HepG2 (cell line): ENCODE results near the gene ALDH3A1. TPM values are rescaled to one million over a fixed set of nuclear protein-coding genes. Genes with fewer than 3 reads are reported as not detected.

Source experiments
- ATAC-seq: fragments of 200-7000 bp; cut with Tn5 transposase; 3 replicates; pipeline ENCODE4 v1.9.1; 2020; ENCODE audit warnings: mild to moderate bottlenecking, moderate library complexity
- BruUV-seq: library from RNA; stranded (reverse); fragments of 400-500 nt; replicated peaks from 2 replicates; lab custom pipeline; 2021; lab: Mats Ljungman, UMichigan
- CTCF ChIA-PET: fragments of 300-600 bp; formaldehyde crosslinking; extraction: SDS; loops from one replicate; lab custom pipeline; 2021; ENCODE audit warnings: low total read pairs, inconsistent platforms, low intra/inter-chr PET ratio; lab: Yijun Ruan, JAX
- POLR2A ChIA-PET: fragments of 350-600 bp; sonication (Branson Sonifier 250); formaldehyde crosslinking; loops from one replicate; lab custom pipeline; 2020; ENCODE audit warnings: antibody characterized with exemption, inconsistent platforms; lab: Yijun Ruan, JAX
- DNase-seq: peaks from one replicate; pipeline ENCODE4 v3.0.0-alpha.2; 2015; ENCODE audit warnings: low spot score
- FAIRE-seq: peaks from 3 replicates; lab custom pipeline; 2011; peaks lifted over from hg19 to GRCh38; lab: Jason Lieb, UNC
- H2AFZ ChIP-seq: one replicate; pipeline ENCODE4 v1.6.1; 2011; ENCODE audit warnings: low read length, inconsistent platforms
- H3K27ac ChIP-seq: fragments of 300-600 bp; 3 replicates; pipeline ENCODE4 v1.8.0; 2011; ENCODE audit warnings: mixed run types, mild to moderate bottlenecking, mixed read lengths, low read length, inconsistent platforms; ENCODE audit not compliant: insufficient read depth; ENCODE audit errors: extremely low read length
- H3K27me3 ChIP-seq, 2 experiments: fragments of 200-600 bp in 1 of 2; 2 replicates in 1 of 2; 3 replicates in 1 of 2; pipeline versions ENCODE4 v1.6.0 to v1.8.0; 2011; ENCODE audit warnings: low read length in 2 of 2, mild to moderate bottlenecking in 2 of 2, moderate library complexity in 2 of 2, inconsistent platforms in 1 of 2; ENCODE audit not compliant: insufficient read depth in 2 of 2, control insufficient read depth in 1 of 2
- H3K36me3 ChIP-seq, 2 experiments: fragments of 200-600 bp in 1 of 2; replicated peaks in 1 of 2; 2 replicates in 1 of 2; 3 replicates in 1 of 2; pipeline versions ENCODE4 v1.5.1 to v1.8.0; 2011; ENCODE audit warnings: low read length in 2 of 2, inconsistent platforms in 1 of 2; ENCODE audit not compliant: insufficient read depth in 2 of 2, control insufficient read depth in 1 of 2
- H3K4me1 ChIP-seq: 2 replicates; pipeline ENCODE4 v1.5.1; 2012; ENCODE audit warnings: low read length, inconsistent platforms; ENCODE audit not compliant: insufficient read depth
- H3K4me2 ChIP-seq: 2 replicates; pipeline ENCODE4 v1.6.0; 2011; ENCODE audit warnings: low read depth, low read length, inconsistent platforms
- H3K4me3 ChIP-seq, 3 experiments: fragments of 200-600 bp in 1 of 3; sonication (generic), shearing (Covaris generic) in 1 of 3; replicated peaks in 1 of 3; 2 replicates each; pipeline ENCODE4 v1.5.1; 2011 to 2016; ENCODE audit warnings: low read length in 3 of 3, inconsistent platforms in 2 of 3, low read depth in 2 of 3, mild to moderate bottlenecking in 2 of 3, control low read depth in 1 of 3, mixed read lengths in 1 of 3; ENCODE audit not compliant: insufficient read depth in 1 of 3
- H3K79me2 ChIP-seq: one replicate; pipeline ENCODE4 v1.6.1; 2011; ENCODE audit warnings: low read length, inconsistent platforms; ENCODE audit not compliant: insufficient read depth
- H3K9ac ChIP-seq: 2 replicates; pipeline ENCODE4 v1.6.0; 2011; ENCODE audit warnings: mild to moderate bottlenecking, low read depth, low read length, inconsistent platforms; ENCODE audit not compliant: insufficient read depth
- H3K9me3 ChIP-seq: 2 replicates; pipeline ENCODE4 v1.5.1; 2012; ENCODE audit warnings: mild to moderate bottlenecking, low read length
- H4K20me1 ChIP-seq: 2 replicates; pipeline ENCODE4 v1.6.0; 2011; ENCODE audit warnings: inconsistent platforms, mild to moderate bottlenecking, low read length, moderate library complexity; ENCODE audit not compliant: insufficient read depth
- ARID2 ChIP-seq: sonication (generic); formaldehyde crosslinking; IDR thresholded peaks from 2 replicates; pipeline ENCODE4 v1.8.1; 2022; ENCODE audit warnings: mild to moderate bottlenecking, missing genetic modification reagents, borderline replicate concordance
- ETV5 ChIP-seq: IDR thresholded peaks from 2 replicates; pipeline ENCODE4 v1.6.1; 2018; ENCODE audit warnings: missing biosample characterization, missing genetic modification reagents, inconsistent platforms, borderline replicate concordance
- FOXP1 ChIP-seq, 2 experiments: fragments of 450-650 bp in 1 of 2; IDR thresholded peaks; 2 replicates each; pipeline ENCODE4 v1.6.1; 2017 to 2018; ENCODE audit warnings: antibody characterized with exemption in 1 of 2
- PAF1 ChIP-seq: IDR thresholded peaks from 2 replicates; pipeline ENCODE4 v1.6.1; 2016; ENCODE audit warnings: missing genetic modification reagents, missing compliant biosample characterization
- POLR2AphosphoS2 ChIP-seq: IDR thresholded peaks from 2 replicates; pipeline ENCODE4 v1.6.1; 2011; ENCODE audit warnings: low read depth, low read length, improper control_type of control experiment
- TFAP4 ChIP-seq: sonication (generic); IDR thresholded peaks from 2 replicates; pipeline ENCODE4 v1.6.1; 2016; ENCODE audit warnings: low read depth, borderline replicate concordance
- WIZ ChIP-seq: sonication (generic); formaldehyde crosslinking; IDR thresholded peaks from 2 replicates; pipeline ENCODE4 v1.5.1; 2020; ENCODE audit warnings: mild to moderate bottlenecking, missing genetic modification reagents
- ZNF432 ChIP-seq: sonication (generic); formaldehyde crosslinking; IDR thresholded peaks from 2 replicates; pipeline ENCODE4 v1.5.0; 2020; ENCODE audit warnings: missing genetic modification reagents, mild to moderate bottlenecking, borderline replicate concordance
- WGBS: methylation state at CpG from one replicate; pipeline ENCODE4 v1.1.6; 2017; ENCODE audit warnings: low lambda C conversion rate; 5-methylcytosine and 5-hydroxymethylcytosine counted together
- in situ Hi-C: cut with HindIII; loops from 2 replicates; pipeline ENCODE4 v1.10.0; 2017; ENCODE audit warnings: low pct_unique_long_range_greater_than_20kb; ENCODE audit not compliant: extremely low pct_ligation_motif_present
- intact Hi-C: fragments of 100-400 bp; cut with micrococcal nuclease; formaldehyde crosslinking; loops from one replicate; pipeline ENCODE4 v1.10.0; 2022; ENCODE audit not compliant: unreplicated experiment
- polyA plus RNA-seq, 8 experiments: library from polyadenylated mRNA; depleted of rRNA in 3 of 8; stranded (reverse) in 7 of 8; unstranded in 1 of 8; fragments of >200 nt; fragmentation: Illumina TruSeq in 4 of 8; extraction: Trizol in 4 of 8; gene quantifications; 2 replicates each; pipeline versions ENCODE4 v1.2.1 to v1.2.3, GENCODE V29; 2011 to 2016; ENCODE audit warnings: low read depth in 4 of 8, missing spikeins in 1 of 8, mixed read lengths in 1 of 8; ENCODE audit not compliant: insufficient read depth in 1 of 8
- total RNA-seq, 5 experiments: library from RNA; depleted of rRNA; stranded (reverse); fragments of >200 nt; fragmentation: Illumina TruSeq; extraction: Trizol; gene quantifications; 2 replicates each; pipeline ENCODE4 v1.2.3, GENCODE V29; 2016; ENCODE audit warnings: low read depth in 1 of 5
- TF ChIP-seq, protein P1 (sequence below): IDR thresholded peaks from 2 replicates; pipeline ENCODE4 v1.4.0; 2020; ENCODE audit warnings: mild to moderate bottlenecking, missing genetic modification reagents

The ALDH3A1 gene
- total and polyA plus RNA-seq, 2 of the 13 experiments (the other 11 are each of a cell fraction or from before 2014, with no cell fraction given), result 0.07 to 0.62 TPM

- 54% methylated on average over 3 of the region's 3 CpGs for WGBS
- no TSS peak for BruUV-seq
- ATAC-seq, result no peak
- FAIRE-seq, result no peak
- TF ChIP-seq FOXP1 (IDR thresholded peaks at IDR 0.05) (no peak), FOXP1 (CRISPR knock-in tag; IDR thresholded peaks at IDR 0.05) (no peak), PAF1 (CRISPR knock-in tag) (no peak), ARID2 (CRISPR knock-in tag) (no peak), WIZ (CRISPR knock-in tag) (no peak), ZNF432 (CRISPR knock-in tag) (no peak), ETV5 (CRISPR knock-in tag) (no peak), POLR2AphosphoS2 (no peak), TFAP4 (no peak)
- TF ChIP-seq, protein P1, sequence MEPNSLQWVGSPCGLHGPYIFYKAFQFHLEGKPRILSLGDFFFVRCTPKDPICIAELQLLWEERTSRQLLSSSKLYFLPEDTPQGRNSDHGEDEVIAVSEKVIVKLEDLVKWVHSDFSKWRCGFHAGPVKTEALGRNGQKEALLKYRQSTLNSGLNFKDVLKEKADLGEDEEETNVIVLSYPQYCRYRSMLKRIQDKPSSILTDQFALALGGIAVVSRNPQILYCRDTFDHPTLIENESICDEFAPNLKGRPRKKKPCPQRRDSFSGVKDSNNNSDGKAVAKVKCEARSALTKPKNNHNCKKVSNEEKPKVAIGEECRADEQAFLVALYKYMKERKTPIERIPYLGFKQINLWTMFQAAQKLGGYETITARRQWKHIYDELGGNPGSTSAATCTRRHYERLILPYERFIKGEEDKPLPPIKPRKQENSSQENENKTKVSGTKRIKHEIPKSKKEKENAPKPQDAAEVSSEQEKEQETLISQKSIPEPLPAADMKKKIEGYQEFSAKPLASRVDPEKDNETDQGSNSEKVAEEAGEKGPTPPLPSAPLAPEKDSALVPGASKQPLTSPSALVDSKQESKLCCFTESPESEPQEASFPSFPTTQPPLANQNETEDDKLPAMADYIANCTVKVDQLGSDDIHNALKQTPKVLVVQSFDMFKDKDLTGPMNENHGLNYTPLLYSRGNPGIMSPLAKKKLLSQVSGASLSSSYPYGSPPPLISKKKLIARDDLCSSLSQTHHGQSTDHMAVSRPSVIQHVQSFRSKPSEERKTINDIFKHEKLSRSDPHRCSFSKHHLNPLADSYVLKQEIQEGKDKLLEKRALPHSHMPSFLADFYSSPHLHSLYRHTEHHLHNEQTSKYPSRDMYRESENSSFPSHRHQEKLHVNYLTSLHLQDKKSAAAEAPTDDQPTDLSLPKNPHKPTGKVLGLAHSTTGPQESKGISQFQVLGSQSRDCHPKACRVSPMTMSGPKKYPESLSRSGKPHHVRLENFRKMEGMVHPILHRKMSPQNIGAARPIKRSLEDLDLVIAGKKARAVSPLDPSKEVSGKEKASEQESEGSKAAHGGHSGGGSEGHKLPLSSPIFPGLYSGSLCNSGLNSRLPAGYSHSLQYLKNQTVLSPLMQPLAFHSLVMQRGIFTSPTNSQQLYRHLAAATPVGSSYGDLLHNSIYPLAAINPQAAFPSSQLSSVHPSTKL, result no peak
- Histone ChIP-seq H3K9ac (no peak overlapping the region), H3K36me3 (no peaks in the 10 kb centered on the region), H3K79me2 (no peaks in the 10 kb centered on the region), H3K27me3 (peaks cover 2 to 15% of the 10 kb centered on the region in 2 experiments), H3K9me3 (no peaks in the 10 kb centered on the region), H3K4me2 (no peak overlapping the region), H3K4me1 (peaks cover 41% of the 10 kb centered on the region), H2AFZ (no peak overlapping the region), H3K27ac (no peak overlapping the region), H3K4me3 (no peak overlapping the region), H4K20me1 (no peaks in the 10 kb centered on the region)
- POLR2A ChIA-PET, result no interaction called here
- in situ Hi-C loops, result loop anchor here (25.0 kb wide), 1 partner anchor 198 kb away; no protein-coding TSS in a partner anchor
- intact Hi-C loops, result no loop called here
- no peak for DNase-seq
- CTCF ChIA-PET, result no interaction called here
Observed at GRCh38 chr17:19709841-19710240, 38.3 kb downstream of the ALDH3A1 start.
